SK-N-DZ (cell line): ENCODE data around the gene RAB36.

Source experiments
- DNase-seq: peaks from one replicate; pipeline ENCODE4 v3.0.0-alpha.2; 2015; ENCODE audit warnings: low spot score

The RAB36 gene

GRCh38 chr22:23108249-23109078 is 36.8 kb upstream of the RAB36 start:
- DNase-seq: no peak

GRCh38 chr22:23109079-23109347 is 36.3 kb upstream of the RAB36 start:
- no peak for DNase-seq

GRCh38 chr22:23109441-23109978 is 35.8 kb upstream of the RAB36 start:
- no peak for DNase-seq

- DNase-seq: peak; percentile 32
Measured at GRCh38 chr22:23110190-23110921, 34.9 kb upstream of the RAB36 start.

- DNase-seq: no peak
Measured at GRCh38 chr22:23110922-23111527, 34.3 kb upstream of the RAB36 start.

GRCh38 chr22:23112472-23113012 is 32.7 kb upstream of the RAB36 start:
- DNase-seq: no peak

GRCh38 chr22:23113067-23113846 is 32.0 kb upstream of the RAB36 start:
- DNase-seq: no peak

- no peak for DNase-seq
Measured at GRCh38 chr22:23113847-23114720, 31.2 kb upstream of the RAB36 start.

- no peak for DNase-seq
Measured at GRCh38 chr22:23114721-23115020, 30.6 kb upstream of the RAB36 start.

GRCh38 chr22:23115369-23115768 is 29.9 kb upstream of the RAB36 start:
- no peak for DNase-seq

GRCh38 chr22:23115825-23116494 is 29.3 kb upstream of the RAB36 start:
- DNase-seq: no peak

- no peak for DNase-seq
Measured at GRCh38 chr22:23116506-23117263, 28.6 kb upstream of the RAB36 start.

GRCh38 chr22:23117275-23117674 is 28.0 kb upstream of the RAB36 start:
- DNase-seq: no peak

GRCh38 chr22:23117891-23118646 is 27.2 kb upstream of the RAB36 start:
- DNase-seq: no peak

GRCh38 chr22:23118647-23119493 is 26.4 kb upstream of the RAB36 start:
- DNase-seq: no peak

GRCh38 chr22:23119494-23120414 is 25.5 kb upstream of the RAB36 start:
- DNase-seq: no peak
